Stimulated activated memory B cell treated with anti-CD40 and anti-IgM and Interleukin-4, amounts not matched to agents 10 μg/mL and 1 μg/mL and 100 μg/mL, for 72 hours (primary cell): ENCODE data around the gene SIGLEC11.
"Not testable (repeated sequence)": the region's sequence is repeated elsewhere in the genome, so short reads cannot be mapped to it uniquely, and the experiment has no call there.

ENCODE experiments used
- ATAC-seq: fragments of 150-1000 bp; cut with Tn5 transposase; 2 replicates; pipeline ENCODE4 v1.10.0; 2021
- H3K27ac Mint-ChIP-seq: one replicate; pipeline ENCODE4 v1.8.0; 2022; ENCODE audit warnings: mild to moderate bottlenecking, mixed read lengths
- H3K27me3 Mint-ChIP-seq: one replicate; pipeline ENCODE4 v1.8.0; 2022; ENCODE audit warnings: mixed read lengths
- H3K36me3 Mint-ChIP-seq: one replicate; pipeline ENCODE4 v1.8.0; 2022; ENCODE audit warnings: mixed read lengths
- H3K4me1 Mint-ChIP-seq: one replicate; pipeline ENCODE4 v1.8.0; 2022; ENCODE audit warnings: mixed read lengths
- H3K4me3 Mint-ChIP-seq: one replicate; pipeline ENCODE4 v1.8.0; 2022; ENCODE audit warnings: mild to moderate bottlenecking, moderate library complexity, mixed read lengths
- H3K9me3 Mint-ChIP-seq: one replicate; pipeline ENCODE4 v1.8.0; 2022; ENCODE audit warnings: mixed read lengths

SIGLEC11 gene

GRCh38 chr19:49971991-49972411 lies 11.0 kb upstream of the SIGLEC11 start:
- peaks cover 9% of the 10 kb centered on the region for H3K27me3 Mint-ChIP-seq
- no peak overlapping the region for H3K4me3 Mint-ChIP-seq

DNA sequence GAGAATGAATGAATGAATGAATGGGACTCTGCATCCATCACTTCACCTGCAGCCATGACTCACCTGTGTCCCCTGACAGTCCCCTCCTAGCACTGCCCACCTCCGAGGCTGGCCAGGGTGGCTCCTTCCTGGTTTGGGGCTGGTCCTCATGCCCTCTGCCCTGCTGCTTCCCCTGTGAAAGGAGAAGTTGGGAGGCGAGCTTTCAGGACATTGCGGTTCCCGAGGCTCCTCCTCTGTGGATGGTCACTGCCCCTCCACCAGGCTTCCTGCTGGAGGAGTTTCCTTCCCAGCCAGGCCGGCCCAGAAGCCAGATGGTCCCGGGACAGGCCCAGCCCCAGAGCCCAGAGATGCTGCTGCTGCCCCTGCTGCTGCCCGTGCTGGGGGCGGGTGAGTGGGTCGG lies 8.4 kb upstream of the SIGLEC11 start:
- H3K4me1 Mint-ChIP-seq, H3K4me3 Mint-ChIP-seq, ATAC-seq, H3K9me3 Mint-ChIP-seq, H3K36me3 Mint-ChIP-seq, H3K27ac Mint-ChIP-seq: not testable (repeated sequence)
- H3K27me3 Mint-ChIP-seq: peaks cover 17% of the 10 kb centered on the region

More at GRCh38 chr19:49971991-49972411, 11.0 kb upstream of the SIGLEC11 start:
- no peak for ATAC-seq
- Mint-ChIP-seq H3K4me1 (no peaks in the 10 kb centered on the region), H3K27ac (no peak overlapping the region), H3K9me3 (no peaks in the 10 kb centered on the region), H3K36me3 (peaks cover 22% of the 10 kb centered on the region)

DNA sequence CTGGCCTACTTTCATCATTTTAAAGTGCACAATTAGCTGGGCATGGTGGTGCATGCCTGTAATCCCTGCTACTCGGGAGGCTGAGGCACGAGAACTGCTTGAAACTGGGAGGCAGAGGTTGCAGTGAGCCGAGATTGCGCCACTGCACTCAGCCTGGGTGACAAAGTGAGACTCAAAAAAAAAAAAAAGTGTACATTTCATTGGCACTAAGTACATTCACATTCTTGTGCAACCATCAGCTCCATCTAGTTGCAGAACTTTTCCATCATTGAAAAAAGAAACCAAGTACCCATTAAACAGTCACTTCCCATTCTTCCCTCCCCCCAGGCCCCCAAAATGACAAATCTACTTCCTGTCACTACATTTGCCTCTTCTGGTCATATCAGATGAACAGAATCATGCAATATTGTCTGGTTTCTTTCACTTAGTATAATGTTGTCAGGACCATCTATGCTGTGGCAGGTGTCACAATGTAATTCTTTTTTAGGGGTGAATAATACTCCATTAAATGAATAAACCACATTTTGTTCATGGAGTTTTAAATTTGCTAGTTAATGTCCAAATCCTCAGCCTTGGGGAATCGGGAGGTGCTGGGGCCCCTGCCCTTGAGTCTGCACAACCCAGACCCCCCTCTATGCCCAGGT lies 7.4 kb upstream of the SIGLEC11 start:
- Mint-ChIP-seq H3K4me3 (no peak overlapping the region), H3K36me3 (no peaks in the 10 kb centered on the region), H3K27me3 (peaks cover 17% of the 10 kb centered on the region), H3K9me3 (no peaks in the 10 kb centered on the region), H3K4me1 (peaks cover 7% of the 10 kb centered on the region), H3K27ac (no peak overlapping the region)
- ATAC-seq: no peak

- H3K4me1 Mint-ChIP-seq, H3K4me3 Mint-ChIP-seq, H3K36me3 Mint-ChIP-seq, H3K27ac Mint-ChIP-seq, H3K9me3 Mint-ChIP-seq: not testable (repeated sequence)
- peak; percentile 22 for ATAC-seq
- peaks cover 18% of the 10 kb centered on the region for H3K27me3 Mint-ChIP-seq
These were observed 1.1 kb downstream of the SIGLEC11 start for GRCh38 chr19:49959892-49960291.

GRCh38 chr19:49958596-49958995 lies 2.4 kb downstream of the SIGLEC11 start:
- not testable (repeated sequence) for H3K4me1 Mint-ChIP-seq, H3K27ac Mint-ChIP-seq, H3K4me3 Mint-ChIP-seq, H3K9me3 Mint-ChIP-seq, H3K36me3 Mint-ChIP-seq
- peaks cover 31% of the 10 kb centered on the region for H3K27me3 Mint-ChIP-seq
- peak; percentile 39 for ATAC-seq

DNA sequence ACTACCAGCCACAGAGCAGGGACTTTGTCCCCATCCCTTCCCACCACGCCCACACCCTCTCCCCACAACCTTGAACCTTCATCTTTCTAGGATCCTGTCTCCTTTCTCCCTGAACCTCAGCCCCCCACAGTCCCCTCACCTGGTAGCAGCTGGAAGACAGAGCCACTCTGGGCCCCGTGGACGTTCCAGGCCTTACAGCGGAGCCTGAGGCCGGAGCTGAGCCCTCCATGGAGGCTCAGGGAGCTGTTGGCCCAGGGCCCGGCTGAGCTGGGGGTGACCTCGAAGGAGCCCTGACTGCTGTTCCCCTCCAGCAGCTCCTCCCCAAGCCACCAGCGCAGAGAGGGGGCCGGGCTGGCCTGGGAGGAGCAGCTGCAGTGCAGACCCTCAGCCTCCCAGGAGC lies 2.8 kb downstream of the SIGLEC11 start:
- Mint-ChIP-seq H3K27me3 (peaks cover 36% of the 10 kb centered on the region), H3K4me1 (peaks cover 13% of the 10 kb centered on the region)
- H3K9me3 Mint-ChIP-seq, H3K4me3 Mint-ChIP-seq, H3K36me3 Mint-ChIP-seq, H3K27ac Mint-ChIP-seq, ATAC-seq: not testable (repeated sequence)

DNA sequence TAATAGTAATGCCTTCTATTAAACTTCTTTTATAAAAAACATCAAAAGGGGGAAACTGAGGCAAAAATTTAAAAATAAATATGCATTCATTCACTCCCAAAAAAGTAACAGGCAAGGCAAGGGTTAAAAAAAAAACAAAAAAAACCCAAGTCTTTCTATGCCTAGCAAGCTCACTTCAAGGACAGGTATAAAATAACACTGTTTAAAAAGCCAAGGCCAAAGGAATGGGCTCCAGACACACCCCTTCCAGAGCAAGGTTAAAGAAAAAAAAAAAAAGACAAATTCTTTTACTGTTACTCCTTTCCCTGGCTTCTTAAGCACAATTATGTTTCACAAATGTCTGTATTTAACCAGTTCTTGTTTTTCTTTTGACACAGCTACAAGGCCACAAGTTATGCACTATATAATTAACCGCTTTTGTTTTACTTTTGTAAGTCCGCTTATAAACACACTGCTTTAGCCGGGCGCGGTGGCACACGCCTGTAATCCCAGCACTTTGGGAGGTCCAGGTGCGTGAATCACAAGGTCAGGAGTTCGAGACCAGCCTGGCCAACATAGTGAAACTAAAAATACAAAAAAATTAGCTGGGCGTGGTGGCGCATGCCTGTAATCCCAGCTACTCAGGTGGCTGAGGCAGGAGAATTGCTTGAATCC lies 3.6 kb downstream of the SIGLEC11 start:
- H3K36me3 Mint-ChIP-seq: no peaks in the 10 kb centered on the region
- no peak for ATAC-seq
- H3K27ac Mint-ChIP-seq: no peak overlapping the region
- H3K9me3 Mint-ChIP-seq: no peaks in the 10 kb centered on the region
- peaks cover 19% of the 10 kb centered on the region for H3K4me1 Mint-ChIP-seq
- no peak overlapping the region for H3K4me3 Mint-ChIP-seq
- H3K27me3 Mint-ChIP-seq: peaks cover 36% of the 10 kb centered on the region

DNA sequence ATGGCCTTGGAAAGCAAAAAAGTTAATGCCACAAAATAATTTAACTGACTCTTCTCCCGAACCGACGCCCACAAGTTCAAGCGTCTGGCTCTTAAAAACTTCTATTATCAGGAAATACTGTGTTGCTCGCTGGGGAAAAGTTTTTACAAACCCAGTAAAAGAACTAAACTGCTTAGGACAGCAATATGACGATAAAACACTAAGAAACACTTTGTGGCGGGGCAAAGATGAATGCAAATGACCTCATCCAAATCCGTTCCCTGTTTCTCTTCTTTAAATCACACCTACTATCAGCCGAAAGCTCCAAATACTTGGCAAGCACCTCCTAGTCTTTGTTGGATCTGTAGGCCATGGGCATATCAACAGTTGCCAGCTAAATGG lies 4.9 kb downstream of the SIGLEC11 start:
- Mint-ChIP-seq H3K4me3 (no peak overlapping the region), H3K27ac (no peak overlapping the region), H3K27me3 (peaks cover 44% of the 10 kb centered on the region), H3K9me3 (no peaks in the 10 kb centered on the region), H3K36me3 (no peaks in the 10 kb centered on the region), H3K4me1 (peaks cover 23% of the 10 kb centered on the region)
- ATAC-seq: no peak

- Mint-ChIP-seq H3K4me1 (peaks cover 24% of the 10 kb centered on the region), H3K27ac (no peak overlapping the region), H3K27me3 (peaks cover 56% of the 10 kb centered on the region), H3K36me3 (no peaks in the 10 kb centered on the region), H3K4me3 (no peak overlapping the region), H3K9me3 (no peaks in the 10 kb centered on the region)
- no peak for ATAC-seq
These were observed 6.0 kb downstream of the SIGLEC11 start for GRCh38 chr19:49954933-49955332.

- H3K4me1 Mint-ChIP-seq: peaks cover 24% of the 10 kb centered on the region
- ATAC-seq: no peak
- H3K9me3 Mint-ChIP-seq: no peaks in the 10 kb centered on the region
- no peak overlapping the region for H3K4me3 Mint-ChIP-seq
- no peaks in the 10 kb centered on the region for H3K36me3 Mint-ChIP-seq
- no peak overlapping the region for H3K27ac Mint-ChIP-seq
- peaks cover 63% of the 10 kb centered on the region for H3K27me3 Mint-ChIP-seq
These were observed 6.7 kb downstream of the SIGLEC11 start for GRCh38 chr19:49954092-49954829.

GRCh38 chr19:49953416-49953815 lies 7.6 kb downstream of the SIGLEC11 start:
- ATAC-seq: no peak
- H3K27ac Mint-ChIP-seq: no peak overlapping the region
- H3K9me3 Mint-ChIP-seq: no peaks in the 10 kb centered on the region
- peaks cover 69% of the 10 kb centered on the region for H3K27me3 Mint-ChIP-seq
- H3K36me3 Mint-ChIP-seq: no peaks in the 10 kb centered on the region
- no peak overlapping the region for H3K4me3 Mint-ChIP-seq
- peaks cover 24% of the 10 kb centered on the region for H3K4me1 Mint-ChIP-seq

DNA sequence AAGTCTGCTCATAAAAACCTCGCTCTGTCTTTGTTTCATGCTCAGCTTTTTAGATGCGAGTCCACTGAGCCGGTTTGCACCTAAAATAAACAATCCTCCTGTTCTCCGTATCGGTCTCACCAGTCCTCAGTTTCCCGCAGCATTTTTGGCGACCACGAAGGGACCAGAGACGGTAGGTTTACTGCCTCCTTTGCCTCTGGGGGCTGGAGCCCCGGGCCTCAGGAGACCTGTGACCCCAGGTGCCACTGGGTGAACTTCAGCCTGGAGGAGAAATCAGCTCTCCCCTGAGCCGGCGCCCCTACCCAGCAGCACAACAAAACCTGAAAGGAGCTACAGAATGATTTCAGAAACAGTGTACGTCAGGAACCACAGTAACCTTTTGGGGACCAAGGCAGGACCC lies 8.1 kb downstream of the SIGLEC11 start:
- peaks cover 69% of the 10 kb centered on the region for H3K27me3 Mint-ChIP-seq
- no peaks in the 10 kb centered on the region for H3K36me3 Mint-ChIP-seq
- H3K4me3 Mint-ChIP-seq: no peak overlapping the region
- no peaks in the 10 kb centered on the region for H3K9me3 Mint-ChIP-seq
- H3K4me1 Mint-ChIP-seq: peaks cover 24% of the 10 kb centered on the region
- no peak overlapping the region for H3K27ac Mint-ChIP-seq
- ATAC-seq: no peak

DNA sequence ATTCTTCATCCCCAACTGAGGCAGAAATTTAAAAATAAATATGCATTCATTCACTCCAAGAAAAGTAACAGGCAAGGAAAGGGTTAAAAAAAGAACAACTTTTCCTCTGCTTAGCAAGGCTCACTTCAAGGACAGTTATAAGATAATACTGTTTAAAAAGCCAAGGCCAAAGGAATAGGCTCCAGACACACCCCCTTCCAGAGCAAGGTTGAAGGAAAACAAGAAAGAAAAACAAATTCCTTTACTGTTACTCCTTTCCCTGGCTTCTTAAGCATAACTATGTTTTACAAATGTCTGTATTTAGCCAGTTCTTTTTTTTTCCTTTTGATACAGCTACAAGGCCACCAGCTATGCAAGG lies 8.5 kb downstream of the SIGLEC11 start:
- peaks cover 70% of the 10 kb centered on the region for H3K27me3 Mint-ChIP-seq
- ATAC-seq: no peak

DNA sequence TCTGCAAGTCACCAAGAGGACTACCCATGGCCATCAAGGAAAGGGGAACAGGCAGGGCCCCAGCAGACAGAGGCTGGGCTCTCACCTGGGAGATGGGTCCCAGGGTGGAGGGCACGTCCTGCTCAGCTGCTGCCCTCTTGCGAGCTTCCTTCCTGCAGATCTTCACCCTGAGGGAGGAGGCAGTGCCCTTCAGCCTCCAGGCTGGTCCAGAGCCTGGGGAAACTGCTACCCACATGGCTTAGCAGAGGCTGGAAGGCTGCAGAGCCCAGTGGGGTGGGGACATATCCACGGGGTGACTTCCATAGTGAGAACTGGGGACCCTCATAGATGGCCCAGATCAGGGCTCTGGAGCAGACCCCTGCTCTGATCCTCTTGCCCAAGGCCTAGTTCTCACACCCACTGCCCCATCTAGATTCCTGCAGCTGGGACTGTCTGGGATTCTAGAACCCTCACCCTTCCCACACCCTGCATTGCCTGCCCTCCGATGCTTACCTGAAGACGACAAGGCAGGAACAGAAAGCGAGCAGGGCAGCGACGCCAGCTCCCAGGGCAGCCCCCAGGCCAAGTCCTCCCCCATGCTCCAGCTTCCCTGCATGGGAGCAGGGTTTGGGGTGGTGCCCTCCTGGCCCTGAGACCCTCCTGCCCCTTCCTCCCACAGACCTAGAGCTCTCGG lies 9.0 kb downstream of the SIGLEC11 start:
- Mint-ChIP-seq H3K9me3 (no peaks in the 10 kb centered on the region), H3K27me3 (peaks cover 71% of the 10 kb centered on the region), H3K27ac (no peak overlapping the region), H3K36me3 (no peaks in the 10 kb centered on the region), H3K4me1 (peaks cover 24% of the 10 kb centered on the region), H3K4me3 (no peak overlapping the region)
- no peak for ATAC-seq

More for the DNA sequence above, 8.5 kb downstream of the SIGLEC11 start:
- no peak overlapping the region for H3K4me3 Mint-ChIP-seq
- peaks cover 24% of the 10 kb centered on the region for H3K4me1 Mint-ChIP-seq
- no peaks in the 10 kb centered on the region for H3K36me3 Mint-ChIP-seq
- H3K27ac Mint-ChIP-seq: no peak overlapping the region
- no peaks in the 10 kb centered on the region for H3K9me3 Mint-ChIP-seq

DNA sequence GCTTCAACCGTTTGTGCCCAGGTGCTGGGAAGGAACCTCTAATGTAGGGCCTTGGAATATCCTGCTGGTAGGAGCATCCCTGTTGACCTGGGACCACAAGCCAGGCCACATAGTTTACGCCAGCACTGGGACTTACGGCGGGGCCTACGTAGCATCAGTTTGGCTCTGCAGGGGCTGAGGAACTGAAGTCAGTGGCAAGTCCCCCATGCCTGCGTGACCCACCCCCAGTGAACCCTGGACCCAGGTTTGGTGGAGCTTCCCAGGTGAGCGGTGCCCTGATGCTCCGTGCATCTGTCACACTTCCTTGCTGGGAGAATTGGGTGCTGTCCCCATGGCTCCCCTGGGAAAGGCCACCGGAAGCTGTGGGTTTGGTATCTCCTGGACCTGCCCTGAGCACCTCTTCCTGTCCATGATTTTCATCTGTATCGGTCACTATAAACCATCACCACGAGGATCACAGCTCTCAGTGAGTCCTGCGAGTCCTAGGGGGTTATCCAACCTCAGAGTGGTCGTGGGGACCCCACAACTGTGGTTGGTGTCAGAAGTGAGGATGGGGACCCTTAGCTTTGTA lies 9.9 kb downstream of the SIGLEC11 start:
- Mint-ChIP-seq H3K9me3 (no peaks in the 10 kb centered on the region), H3K4me3 (no peak overlapping the region), H3K36me3 (no peaks in the 10 kb centered on the region), H3K27me3 (peaks cover 80% of the 10 kb centered on the region), H3K27ac (no peak overlapping the region), H3K4me1 (peaks cover 24% of the 10 kb centered on the region)
- ATAC-seq: no peak
